Heart left ventricle (tissue), 16 donors: ENCODE results near the gene PARD3. TPM values are rescaled to one million over a fixed set of nuclear protein-coding genes. Genes with fewer than 3 reads are reported as not detected.
"Not testable (repeated sequence)": the region's sequence is repeated elsewhere in the genome, so short reads cannot be mapped to it uniquely, and the experiment has no call there.

Experiments
- ATAC-seq, 4 donors: fragments of 200-7000 bp; cut with Tn5 transposase; one replicate each; pipeline ENCODE4 v1.9.1; 2020 to 2022; ENCODE audit warnings: moderate library complexity in 4 of 4, mild to moderate bottlenecking in 3 of 4, moderate number of reproducible peaks in 1 of 4
- DNase-seq, 5 donors: peaks; one replicate each; pipeline ENCODE4 v3.0.0-alpha.2; 2020
- H3K27ac ChIP-seq, 12 donors: fragments of 200-600 bp; sonication (generic) in 4 of 12; one replicate each; pipeline versions ENCODE4 v1.5.0 to v1.8.0; 2016 to 2022; ENCODE audit warnings: mild to moderate bottlenecking in 2 of 12
- H3K27me3 ChIP-seq, 9 donors: fragments of 200-600 bp; sonication (generic) in 2 of 9; one replicate each; pipeline versions ENCODE4 v1.5.1 to v1.8.0; 2016 to 2022; ENCODE audit warnings: mild to moderate bottlenecking in 3 of 9
- H3K36me3 ChIP-seq, 9 donors: fragments of 200-600 bp; sonication (generic) in 2 of 9; one replicate each; pipeline versions ENCODE4 v1.5.0 to v1.8.0; 2018 to 2022; ENCODE audit warnings: mild to moderate bottlenecking in 2 of 9
- H3K4me1 ChIP-seq, 12 donors: fragments of 200-600 bp; sonication (generic) in 4 of 12; one replicate each; pipeline versions ENCODE4 v1.5.0 to v1.8.0; 2016 to 2022; ENCODE audit warnings: mild to moderate bottlenecking in 3 of 12
- H3K4me3 ChIP-seq, 12 donors: fragments of 200-600 bp; sonication (generic) in 4 of 12; one replicate each; pipeline versions ENCODE4 v1.5.0 to v1.8.0; 2017 to 2022; ENCODE audit warnings: mild to moderate bottlenecking in 9 of 12, moderate library complexity in 4 of 12
- H3K9me3 ChIP-seq, 12 donors: fragments of 200-600 bp; sonication (generic) in 4 of 12; one replicate each; pipeline versions ENCODE4 v1.5.0 to v1.8.0; 2016 to 2022; ENCODE audit warnings: mild to moderate bottlenecking in 1 of 12
- POLR2A ChIP-seq, 2 donors: fragments of 450-650 bp; IDR thresholded peaks; one replicate each; pipeline ENCODE4 v1.6.1; 2017; ENCODE audit warnings: antibody characterized with exemption in 2 of 2, mild to moderate bottlenecking in 2 of 2, moderate library complexity in 2 of 2
- WGBS, 4 donors: extraction: QIAGEN DNeasy Blood & Tissue Kit in 2 of 4; methylation state at CpG; one replicate each; pipeline versions ENCODE4 v1.1.5 to v1.1.7; 2013 to 2018; 5-methylcytosine and 5-hydroxymethylcytosine counted together
- intact Hi-C, 10 donors: fragments of 100-400 bp; cut with DNase I; formaldehyde crosslinking; loops; one replicate each; pipeline versions ENCODE4 v1.11.1 to v1.14.2; 2022
- polyA plus RNA-seq, 2 donors: library from polyadenylated mRNA; stranded (reverse); fragments of 200-250 nt; gene quantifications; one replicate each; pipeline ENCODE4 v1.2.3, GENCODE V29; 2013
- total RNA-seq, 9 donors: library from RNA; depleted of rRNA in 2 of 9; stranded (reverse); fragments of >200 nt in 2 of 9; fragmentation: NEBNext Ultra II Directional in 3 of 9; extraction: Animal tissue kit (Norgen Biotek cat#: 25700) in 3 of 9; gene quantifications; one replicate each; pipeline versions ENCODE4 v1.1.0 to v1.2.4, GENCODE V29; 2016 to 2023
- TF ChIP-seq, protein P1 (sequence below), 12 donors: fragments of 200-600 bp; sonication (generic) in 4 of 12; IDR thresholded peaks; one replicate each; pipeline versions ENCODE4 v1.5.0 to v1.8.0; 2018 to 2022; ENCODE audit warnings: antibody characterized with exemption in 12 of 12, mild to moderate bottlenecking in 5 of 12
- donor health status: ischemic (EF 13 %, LVEDD 7.1; RV severe dilation, severe dysfunction).
- donor health status: healthy with polysubstance abuse.
- donor health status: DM: no; HTN: yes; CAD: no.
- donor health status: DM: no; HTN: no; CAD: no.
- donor health status: ischemic (EF 25% LVEDD 6.9; RV normal size, moderate dysfunction).
- donor health status: ischemic (EF 25% LVEDD 5.7; RV mildly dilated, moderate dysfunction).
- donor health status: healthy.
- donor health status: DM: yes; HTN: yes; CAD: no.
- donor health status: ischemic (EF 35%, LVEDD 5.7; RV mildly dilated, moderate dysfunction).
- donor health status: nonischemic (EF 11% LVEDD 7.7; RV severe dilation, severe dysfunction).
- donor health status: DM: yes; HTN: yes; CAD: no.
- donor health status: PGD.
- donor health status: ischemic (EF 29% LVEDD 5.4; RV normal size, mild dysfunction).
- donor health status: nonischemic (EF 23%, LVEDD 6.1; RV moderate dilation, normal function).

PARD3 gene
- total and polyA plus RNA-seq, 11 donors = 24.8 to 69.7 (median 33.1) TPM

DNA sequence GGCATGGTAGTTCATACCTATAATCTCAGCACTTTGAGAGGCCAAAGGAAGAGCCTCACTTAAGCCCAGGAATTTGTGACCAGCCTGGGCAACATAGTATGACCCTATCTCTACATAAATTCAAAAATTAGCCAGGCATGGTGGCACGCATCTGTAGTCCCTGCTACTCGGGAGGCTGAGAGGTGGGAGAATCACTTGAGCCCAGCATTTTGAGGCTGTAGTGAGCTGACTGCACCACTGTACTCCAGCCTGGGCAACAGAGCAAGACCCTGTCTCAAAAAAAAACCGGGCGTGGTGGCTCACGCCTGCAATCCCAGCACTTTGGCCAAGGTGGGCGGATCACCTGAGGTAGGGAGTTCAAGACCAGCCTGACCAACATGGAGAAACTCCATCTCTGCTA lies 19.8 kb downstream of the PARD3 start:
- DNase-seq (no peak), ATAC-seq (no peak)
- Histone ChIP-seq H3K4me3 (no peak overlapping the region), H3K36me3 (peaks cover 0 to 3% (median 0%) of the 10 kb centered on the region in 9 donors), H3K9me3 (peaks cover 0 to 2% (median 0%) of the 10 kb centered on the region in 12 donors), H3K27ac (no peak overlapping the region), H3K27me3 (no peaks in the 10 kb centered on the region), H3K4me1 (peaks cover 0 to 31% (median 9%) of the 10 kb centered on the region in 12 donors)
- 97 to 99% (median 98%) methylated on average over 6 of the region's 6 CpGs for whole genome bisulfite sequencing, 4 donors
- no peak for TF ChIP-seq POLR2A (IDR thresholded peaks at IDR 0.05)
- TF ChIP-seq, protein P1, sequence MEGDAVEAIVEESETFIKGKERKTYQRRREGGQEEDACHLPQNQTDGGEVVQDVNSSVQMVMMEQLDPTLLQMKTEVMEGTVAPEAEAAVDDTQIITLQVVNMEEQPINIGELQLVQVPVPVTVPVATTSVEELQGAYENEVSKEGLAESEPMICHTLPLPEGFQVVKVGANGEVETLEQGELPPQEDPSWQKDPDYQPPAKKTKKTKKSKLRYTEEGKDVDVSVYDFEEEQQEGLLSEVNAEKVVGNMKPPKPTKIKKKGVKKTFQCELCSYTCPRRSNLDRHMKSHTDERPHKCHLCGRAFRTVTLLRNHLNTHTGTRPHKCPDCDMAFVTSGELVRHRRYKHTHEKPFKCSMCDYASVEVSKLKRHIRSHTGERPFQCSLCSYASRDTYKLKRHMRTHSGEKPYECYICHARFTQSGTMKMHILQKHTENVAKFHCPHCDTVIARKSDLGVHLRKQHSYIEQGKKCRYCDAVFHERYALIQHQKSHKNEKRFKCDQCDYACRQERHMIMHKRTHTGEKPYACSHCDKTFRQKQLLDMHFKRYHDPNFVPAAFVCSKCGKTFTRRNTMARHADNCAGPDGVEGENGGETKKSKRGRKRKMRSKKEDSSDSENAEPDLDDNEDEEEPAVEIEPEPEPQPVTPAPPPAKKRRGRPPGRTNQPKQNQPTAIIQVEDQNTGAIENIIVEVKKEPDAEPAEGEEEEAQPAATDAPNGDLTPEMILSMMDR (IDR thresholded peaks at IDR 0.05) = no peak
- intact Hi-C loops = no loop called here

DNA sequence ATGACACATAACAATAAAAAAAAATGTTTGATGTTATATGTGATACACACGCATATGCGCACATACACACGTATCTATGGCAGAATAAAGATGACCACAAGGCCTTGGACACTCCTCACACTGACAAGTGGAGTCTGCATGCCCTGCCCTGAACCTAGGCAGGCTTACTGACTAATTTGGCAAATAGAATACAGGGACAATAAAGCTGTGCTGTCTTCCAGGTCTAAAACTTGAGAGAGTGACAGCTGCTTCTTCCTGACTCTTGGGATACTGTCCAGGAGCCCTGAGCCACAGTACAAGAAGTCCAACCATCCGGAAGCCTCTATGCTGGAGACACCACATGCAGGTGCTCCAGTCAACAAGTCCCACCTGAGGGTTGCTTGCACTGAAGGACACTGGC lies 20.3 kb downstream of the PARD3 start:
- 93 to 98% (median 95%) methylated on average over 4 of the region's 4 CpGs for WGBS, 4 donors
- Histone ChIP-seq H3K27me3 (no peaks in the 10 kb centered on the region), H3K27ac (no peak overlapping the region), H3K9me3 (peaks cover 0 to 2% (median 0%) of the 10 kb centered on the region in 12 donors), H3K36me3 (peaks cover 0 to 3% (median 0%) of the 10 kb centered on the region in 9 donors), H3K4me1 (peaks cover 0 to 34% (median 10%) of the 10 kb centered on the region in 12 donors), H3K4me3 (no peak overlapping the region)
- TF ChIP-seq, protein P1 (IDR thresholded peaks at IDR 0.05) = no peak
- TF ChIP-seq POLR2A (IDR thresholded peaks at IDR 0.05) = no peak
- ATAC-seq = no peak
- no peak for DNase-seq
- intact Hi-C loops = no loop called here

DNA sequence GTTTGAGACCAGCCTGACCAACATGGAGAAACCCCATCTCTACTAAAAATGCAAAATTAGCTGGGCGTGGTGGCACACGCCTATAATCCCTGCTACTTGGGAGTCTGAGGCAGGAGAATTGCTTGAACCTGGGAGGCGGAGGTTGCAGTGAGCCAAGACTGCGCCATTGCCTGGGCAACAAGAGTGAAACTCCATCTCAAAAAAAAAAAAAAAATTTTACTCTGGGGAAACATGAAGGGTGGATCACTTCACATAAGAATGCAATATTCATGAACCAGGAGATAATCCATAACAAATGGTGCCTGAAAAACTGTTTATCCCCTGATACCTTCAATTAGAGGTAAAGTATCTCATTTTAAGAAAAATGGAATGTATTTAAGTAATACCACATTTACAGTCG lies 21.5 kb downstream of the PARD3 start:
- DNase-seq = not testable (repeated sequence)

DNA sequence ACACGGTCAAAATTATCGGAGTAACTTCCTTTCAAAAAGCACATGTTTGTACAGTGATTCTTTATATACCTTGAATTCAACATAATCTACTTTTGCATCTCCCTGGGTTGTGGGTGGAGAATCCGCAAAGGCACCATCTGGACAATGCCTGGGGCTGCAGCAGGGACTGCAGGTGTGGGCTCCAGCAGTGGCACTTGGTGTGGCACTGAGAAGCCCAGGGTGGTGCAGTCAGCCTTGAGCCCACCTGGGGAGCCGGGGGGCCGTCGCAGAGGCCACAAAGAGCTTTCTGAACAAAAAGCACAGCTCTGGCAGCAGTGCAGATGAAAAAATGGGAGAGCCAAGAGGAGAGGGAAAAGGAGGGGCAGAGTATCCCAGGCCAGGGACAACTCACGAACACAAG lies 22.2 kb downstream of the PARD3 start:
- Histone ChIP-seq H3K36me3 (no peaks in the 10 kb centered on the region), H3K4me1 (peaks cover 0 to 37% (median 11%) of the 10 kb centered on the region in 12 donors), H3K4me3 (no peak overlapping the region), H3K27ac (no peak overlapping the region), H3K27me3 (no peaks in the 10 kb centered on the region), H3K9me3 (peaks cover 0 to 2% (median 0%) of the 10 kb centered on the region in 12 donors)
- no peak for DNase-seq
- no peak for ATAC-seq
- intact Hi-C loops = no loop called here
- TF ChIP-seq, protein P1 (IDR thresholded peaks at IDR 0.05) = no peak
- no peak for TF ChIP-seq POLR2A (IDR thresholded peaks at IDR 0.05)
- WGBS, 4 donors = 84 to 90% (median 86%) methylated on average over 7 of the region's 7 CpGs

More for the DNA sequence above, 21.5 kb downstream of the PARD3 start:
- H3K27me3 ChIP-seq, H3K36me3 ChIP-seq, H3K4me3 ChIP-seq, ATAC-seq, H3K27ac ChIP-seq, intact Hi-C loops, H3K9me3 ChIP-seq: not testable (repeated sequence)
- peaks cover 0 to 37% (median 11%) of the 10 kb centered on the region in 12 donors for H3K4me1 ChIP-seq
- WGBS, 4 donors = 94 to 96% (median 95%) methylated on average over 5 of the region's 5 CpGs

DNA sequence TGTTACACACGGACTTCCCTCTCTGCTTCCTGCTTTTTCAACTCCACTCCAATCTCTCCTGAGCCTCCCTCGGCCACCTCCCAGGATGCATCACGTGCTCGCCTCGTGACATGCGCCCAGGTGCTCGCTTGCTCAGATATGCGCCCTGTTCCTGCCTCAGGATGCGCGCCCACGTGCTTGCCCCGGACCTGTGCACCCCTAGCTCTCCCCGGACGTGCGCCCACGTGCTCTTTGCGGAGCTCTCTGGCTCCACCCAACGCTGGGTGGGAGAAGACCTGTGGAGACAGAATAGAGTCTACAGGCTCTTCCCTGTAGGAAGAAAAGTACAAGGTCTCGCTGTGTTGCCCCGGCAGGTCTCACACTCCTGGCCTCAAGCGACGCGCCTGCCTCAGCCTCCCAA lies 23.1 kb downstream of the PARD3 start:
- peak in 2 of 4 donors; percentile 31 to 37 for ATAC-seq
- TF ChIP-seq, protein P1 (IDR thresholded peaks at IDR 0.05) = no peak
- TF ChIP-seq POLR2A (IDR thresholded peaks at IDR 0.05) = no peak

More for the DNA sequence above, 23.1 kb downstream of the PARD3 start:
- intact Hi-C loops = no loop called here
- Histone ChIP-seq H3K27me3 (no peaks in the 10 kb centered on the region), H3K36me3 (no peaks in the 10 kb centered on the region), H3K4me1 (peaks cover 0 to 37% (median 12%) of the 10 kb centered on the region in 12 donors), H3K9me3 (peaks cover 0 to 2% (median 0%) of the 10 kb centered on the region in 12 donors), H3K27ac (no peak overlapping the region), H3K4me3 (no peak overlapping the region)
- no peak for DNase-seq
- 90 to 95% (median 91%) methylated on average over 23 of the region's 23 CpGs for WGBS, 4 donors
